SK-N-SH (cell line): Measurements from ENCODE around the gene TRIM6. TPM values are rescaled to one million over a fixed set of nuclear protein-coding genes. Genes with fewer than 3 reads are reported as not detected.

Experiments used
- CTCF ChIA-PET: fragments of 300-600, 350-600 bp; formaldehyde crosslinking; extraction: SDS; loops from one replicate; lab custom pipeline; 2021; lab: Yijun Ruan, JAX
- POLR2A ChIA-PET: fragments of 350-600 bp; sonication (Branson Sonifier 250); formaldehyde crosslinking; extraction: SDS; loops from one replicate; lab custom pipeline; 2020; ENCODE audit warnings: antibody characterized with exemption, inconsistent platforms; lab: Yijun Ruan, JAX
- DNase-seq: peaks from one replicate; pipeline ENCODE4 v3.0.0; 2012
- H2AFZ ChIP-seq: fragments of 200-600 bp; sonication (generic); 2 replicates; pipeline ENCODE4 v1.8.1; 2016; ENCODE audit warnings: antibody characterized with exemption, mild to moderate bottlenecking, low read depth
- H3F3A ChIP-seq: fragments of 200-600 bp; sonication (generic); replicated peaks from 2 replicates; pipeline ENCODE3; 2016; ENCODE audit warnings: antibody characterized with exemption, mild to moderate bottlenecking; ENCODE audit not compliant: insufficient read depth
- H3K27ac ChIP-seq, 2 experiments: fragments of 200-500 bp in 1 of 2; fragments of 200-600 bp in 1 of 2; sonication (Bioruptor generic) in 1 of 2; sonication (generic), shearing (Covaris generic) in 1 of 2; 2 replicates each; pipeline versions ENCODE4 v1.5.1 to v1.6.1; 2014 to 2016; ENCODE audit warnings: low read depth in 2 of 2, inconsistent platforms in 1 of 2, low read length in 1 of 2, mild to moderate bottlenecking in 1 of 2, mixed read lengths in 1 of 2
- H3K27me3 ChIP-seq: fragments of 200-600 bp; sonication (generic), shearing (Covaris generic); 2 replicates; pipeline ENCODE4 v1.6.1; 2016; ENCODE audit warnings: mixed run types; ENCODE audit not compliant: insufficient read depth
- H3K36me3 ChIP-seq, 2 experiments: fragments of 200-500 bp in 1 of 2; fragments of 200-600 bp in 1 of 2; sonication (Bioruptor generic) in 1 of 2; sonication (generic) in 1 of 2; replicated peaks in 1 of 2; 2 replicates each; pipeline versions ENCODE3 to v1.5.1; 2014 to 2016; ENCODE audit warnings: low read length in 1 of 2, mild to moderate bottlenecking in 1 of 2; ENCODE audit not compliant: insufficient read depth in 2 of 2, control insufficient read depth in 1 of 2
- H3K4me1 ChIP-seq, 2 experiments: fragments of 200-500 bp in 1 of 2; fragments of 200-600 bp in 1 of 2; sonication (Bioruptor generic) in 1 of 2; sonication (generic), shearing (Covaris generic) in 1 of 2; 2 replicates each; pipeline versions ENCODE4 v1.5.1 to v1.6.1; 2014 to 2016; ENCODE audit warnings: low read depth in 1 of 2, low read length in 1 of 2, mixed run types in 1 of 2; ENCODE audit not compliant: insufficient read depth in 2 of 2, control insufficient read depth in 1 of 2
- H3K4me2 ChIP-seq: fragments of 200-600 bp; sonication (generic), shearing (Covaris generic); 2 replicates; pipeline ENCODE4 v1.6.1; 2017; ENCODE audit warnings: mixed run types
- H3K4me3 ChIP-seq, 2 experiments: fragments of 200-500 bp in 1 of 2; fragments of 200-600 bp in 1 of 2; sonication (Bioruptor generic) in 1 of 2; sonication (generic), shearing (Covaris generic) in 1 of 2; 2 replicates each; pipeline versions ENCODE4 v1.5.1 to v1.8.1; 2014 to 2016; ENCODE audit warnings: low read depth in 2 of 2, inconsistent platforms in 1 of 2, low read length in 1 of 2, mild to moderate bottlenecking in 1 of 2, mixed read lengths in 1 of 2, moderate library complexity in 1 of 2
- H3K79me2 ChIP-seq: fragments of 200-600 bp; sonication (generic); 2 replicates; pipeline ENCODE4 v1.8.1; 2017; ENCODE audit warnings: mild to moderate bottlenecking; ENCODE audit not compliant: insufficient read depth
- H3K9ac ChIP-seq: fragments of 200-600 bp; sonication (generic); 2 replicates; pipeline ENCODE4 v1.6.1; 2017; ENCODE audit warnings: mixed run types
- H3K9me2 ChIP-seq: fragments of 200-600 bp; sonication (generic); 2 replicates; pipeline ENCODE4 v1.6.1; 2017; ENCODE audit warnings: mixed run types
- H3K9me3 ChIP-seq: fragments of 200-600 bp; sonication (generic); 2 replicates; pipeline ENCODE4 v1.6.1; 2017; ENCODE audit warnings: mixed run types, mild to moderate bottlenecking, moderate library complexity
- H4K20me1 ChIP-seq: fragments of 200-600 bp; sonication (generic); 2 replicates; pipeline ENCODE4 v1.6.1; 2017; ENCODE audit warnings: mild to moderate bottlenecking, mixed run types; ENCODE audit not compliant: insufficient read depth
- ELF1 ChIP-seq: IDR thresholded peaks from 2 replicates; pipeline ENCODE4 v1.4.0; 2012
- EP300 ChIP-seq, 2 experiments: IDR thresholded peaks; 2 replicates each; pipeline versions ENCODE4 v1.4.0 to v1.6.1; 2012; ENCODE audit warnings: borderline replicate concordance in 1 of 2, low read depth in 1 of 2, low read length in 1 of 2
- FOSL2 ChIP-seq: IDR thresholded peaks from 2 replicates; pipeline ENCODE4 v1.4.0; 2012; ENCODE audit warnings: low read depth, mild to moderate bottlenecking, moderate library complexity, borderline replicate concordance
- FOXJ3 ChIP-seq: sonication (generic); formaldehyde crosslinking; IDR thresholded peaks from 2 replicates; pipeline ENCODE4 v1.5.1; 2020; ENCODE audit warnings: mild to moderate bottlenecking, missing genetic modification reagents
- FOXM1 ChIP-seq: IDR thresholded peaks from 2 replicates; pipeline ENCODE4 v1.4.0; 2012; ENCODE audit warnings: low read depth, mild to moderate bottlenecking
- GABPA ChIP-seq: IDR thresholded peaks from 2 replicates; pipeline ENCODE4 v1.4.0; 2012; ENCODE audit warnings: low read depth, mild to moderate bottlenecking
- MXI1 ChIP-seq: IDR thresholded peaks from 2 replicates; pipeline ENCODE4 v1.6.1; 2012; ENCODE audit warnings: mild to moderate bottlenecking, low read depth, low read length, improper control_type of control experiment
- POLR2AphosphoS5 ChIP-seq: IDR thresholded peaks from 2 replicates; pipeline ENCODE4 v1.6.1; 2012; ENCODE audit warnings: low read depth, low read length
- RAD21 ChIP-seq: IDR thresholded peaks from 2 replicates; pipeline ENCODE4 v1.6.1; 2012; ENCODE audit warnings: mild to moderate bottlenecking, low read length
- RCOR1 ChIP-seq: fragments of 150-350 bp; IDR thresholded peaks from 2 replicates; pipeline ENCODE4 v1.6.1; 2017; ENCODE audit warnings: antibody characterized with exemption, low read length
- RFX5 ChIP-seq: IDR thresholded peaks from 2 replicates; pipeline ENCODE4 v1.6.1; 2012; ENCODE audit warnings: mild to moderate bottlenecking, improper control_type of control experiment, low read length
- RXRA ChIP-seq: IDR thresholded peaks from 2 replicates; pipeline ENCODE4 v1.4.0; 2012; ENCODE audit warnings: low read depth, mild to moderate bottlenecking, borderline replicate concordance
- SIN3A ChIP-seq: IDR thresholded peaks from 2 replicates; pipeline ENCODE4 v1.6.1; 2012; ENCODE audit warnings: low read depth, mild to moderate bottlenecking, low read length, moderate library complexity, borderline replicate concordance
- SMC3 ChIP-seq: IDR thresholded peaks from 2 replicates; pipeline ENCODE4 v1.6.1; 2012; ENCODE audit warnings: low read depth, low read length, improper control_type of control experiment
- TEAD4 ChIP-seq: IDR thresholded peaks from 2 replicates; pipeline ENCODE4 v1.4.0; 2012; ENCODE audit warnings: mild to moderate bottlenecking, borderline replicate concordance; ENCODE audit not compliant: insufficient read depth
- USF2 ChIP-seq: fragments of 150-350 bp; IDR thresholded peaks from 2 replicates; pipeline ENCODE4 v1.6.1; 2017; ENCODE audit warnings: antibody characterized with exemption, low read length, low read depth, borderline replicate concordance
- YY1 ChIP-seq: IDR thresholded peaks from 2 replicates; pipeline ENCODE4 v1.4.0; 2012; ENCODE audit warnings: low read depth, mild to moderate bottlenecking
- WGBS: methylation state at CpG from one replicate; pipeline ENCODE4 v1.1.6; 2017; ENCODE audit warnings: low lambda C conversion rate; 5-methylcytosine and 5-hydroxymethylcytosine counted together
- polyA plus RNA-seq, 3 experiments: library from polyadenylated mRNA; depleted of rRNA; stranded (reverse); fragments of >200 nt; gene quantifications; 2 replicates each; pipeline ENCODE4 v1.2.3, GENCODE V29; 2012
- TF ChIP-seq, protein P1 (sequence below): fragments of 150-350 bp; IDR thresholded peaks from 2 replicates; pipeline ENCODE4 v1.6.1; 2016; ENCODE audit warnings: mild to moderate bottlenecking, low read depth, low read length
- TF ChIP-seq, protein P2 (sequence below): IDR thresholded peaks from 2 replicates; pipeline ENCODE4 v1.4.0; 2012; ENCODE audit warnings: low read depth, borderline replicate concordance

Gene TRIM6
- polyA plus RNA-seq, 1 of the 3 experiments (the other 2 are of a cell fraction) = 0.46 TPM

DNA sequence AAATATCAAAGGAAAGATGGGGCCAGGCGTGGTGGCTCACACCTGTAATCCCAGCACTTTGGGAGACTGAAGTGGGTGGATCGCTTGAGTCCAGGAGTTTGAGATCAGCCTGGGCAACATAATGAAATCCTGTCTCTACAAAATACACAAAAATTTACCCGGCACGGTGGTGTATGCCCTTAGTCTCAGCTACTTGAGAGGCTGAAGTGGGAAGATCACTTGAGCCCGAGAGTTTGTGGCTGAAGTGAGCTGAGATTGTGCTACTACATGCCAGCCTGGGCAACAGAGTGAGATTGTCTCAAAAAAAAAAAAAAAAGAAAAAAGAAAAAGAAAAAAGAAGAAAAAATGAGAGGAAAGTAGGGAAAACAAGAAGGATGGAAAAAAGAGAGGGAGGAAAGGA is 3.8 kb upstream of the TRIM6 start (continued):
- TF ChIP-seq MXI1 = no peak
- TF ChIP-seq SIN3A = no peak

- H3K4me3 ChIP-seq = no peak overlapping the region
These were observed 3.3 kb upstream of the TRIM6 start for GRCh38 chr11:5593146-5593545.

GRCh38 chr11:5597953-5598352 is 1.5 kb downstream of the TRIM6 start:
- no peaks in the 10 kb centered on the region for H3K36me3 ChIP-seq
- H3K27me3 ChIP-seq = peaks cover 38% of the 10 kb centered on the region; the same call in 1 of the 2 replicates
- H3K79me2 ChIP-seq = no peaks in the 10 kb centered on the region
- no peaks in the 10 kb centered on the region for H3K9me2 ChIP-seq
- H3K9ac ChIP-seq = no peak overlapping the region
- H3K4me2 ChIP-seq = no peak overlapping the region
- H4K20me1 ChIP-seq = no peaks in the 10 kb centered on the region
- TF ChIP-seq FOXM1 (no peak), EP300 (IDR thresholded peaks at IDR 0.05; ENCODE audit: borderline replicate concordance in 1 of 2, low read depth in 1 of 2, low read length in 1 of 2) (no peak), SIN3A (no peak), YY1 (no peak), RAD21 (no peak), GABPA (no peak), RFX5 (no peak), FOXJ3 (no peak), POLR2AphosphoS5 (no peak), TEAD4 (no peak), SMC3 (no peak), RXRA (no peak), FOSL2 (no peak), RCOR1 (no peak), USF2 (no peak)
- TF ChIP-seq, protein P1, sequence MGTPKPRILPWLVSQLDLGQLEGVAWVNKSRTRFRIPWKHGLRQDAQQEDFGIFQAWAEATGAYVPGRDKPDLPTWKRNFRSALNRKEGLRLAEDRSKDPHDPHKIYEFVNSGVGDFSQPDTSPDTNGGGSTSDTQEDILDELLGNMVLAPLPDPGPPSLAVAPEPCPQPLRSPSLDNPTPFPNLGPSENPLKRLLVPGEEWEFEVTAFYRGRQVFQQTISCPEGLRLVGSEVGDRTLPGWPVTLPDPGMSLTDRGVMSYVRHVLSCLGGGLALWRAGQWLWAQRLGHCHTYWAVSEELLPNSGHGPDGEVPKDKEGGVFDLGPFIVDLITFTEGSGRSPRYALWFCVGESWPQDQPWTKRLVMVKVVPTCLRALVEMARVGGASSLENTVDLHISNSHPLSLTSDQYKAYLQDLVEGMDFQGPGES = no peak
- TF ChIP-seq, protein P2, sequence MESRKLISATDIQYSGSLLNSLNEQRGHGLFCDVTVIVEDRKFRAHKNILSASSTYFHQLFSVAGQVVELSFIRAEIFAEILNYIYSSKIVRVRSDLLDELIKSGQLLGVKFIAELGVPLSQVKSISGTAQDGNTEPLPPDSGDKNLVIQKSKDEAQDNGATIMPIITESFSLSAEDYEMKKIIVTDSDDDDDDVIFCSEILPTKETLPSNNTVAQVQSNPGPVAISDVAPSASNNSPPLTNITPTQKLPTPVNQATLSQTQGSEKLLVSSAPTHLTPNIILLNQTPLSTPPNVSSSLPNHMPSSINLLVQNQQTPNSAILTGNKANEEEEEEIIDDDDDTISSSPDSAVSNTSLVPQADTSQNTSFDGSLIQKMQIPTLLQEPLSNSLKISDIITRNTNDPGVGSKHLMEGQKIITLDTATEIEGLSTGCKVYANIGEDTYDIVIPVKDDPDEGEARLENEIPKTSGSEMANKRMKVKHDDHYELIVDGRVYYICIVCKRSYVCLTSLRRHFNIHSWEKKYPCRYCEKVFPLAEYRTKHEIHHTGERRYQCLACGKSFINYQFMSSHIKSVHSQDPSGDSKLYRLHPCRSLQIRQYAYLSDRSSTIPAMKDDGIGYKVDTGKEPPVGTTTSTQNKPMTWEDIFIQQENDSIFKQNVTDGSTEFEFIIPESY = no peak
- 11% methylated on average over 3 of the region's 3 CpGs for WGBS
- no peak overlapping the region for H2AFZ ChIP-seq
- ChIA-PET CTCF (interaction anchor here (0.9 to 1.6 kb wide), 2 partner anchors 293 to 756 kb away, joined by 3 read pairs; no protein-coding TSS in a partner anchor), POLR2A (no interaction called here)
- H3K9me3 ChIP-seq = no peaks in the 10 kb centered on the region
- no peak for DNase-seq
- no peak overlapping the region for H3K4me3 ChIP-seq
- no peaks in the 10 kb centered on the region for H3K4me1 ChIP-seq
- no peak overlapping the region for H3K27ac ChIP-seq
- peaks cover 8% of the 10 kb centered on the region for H3F3A ChIP-seq

More at GRCh38 chr11:5593146-5593545, 3.3 kb upstream of the TRIM6 start:
- 12% methylated on average over 1 of the region's 1 CpG for WGBS
- H3K27me3 ChIP-seq = peaks cover 29% of the 10 kb centered on the region
- H3K9ac ChIP-seq = no peak overlapping the region
- no peak for TF ChIP-seq RXRA
- TF ChIP-seq ELF1 = no peak
- TF ChIP-seq SMC3 = no peak
- H3F3A ChIP-seq = no peaks in the 10 kb centered on the region
- no peaks in the 10 kb centered on the region for H4K20me1 ChIP-seq
- no peaks in the 10 kb centered on the region for H3K9me2 ChIP-seq
- no peak overlapping the region for H3K27ac ChIP-seq
- H3K4me1 ChIP-seq = no peaks in the 10 kb centered on the region
- ChIA-PET POLR2A (no interaction called here), CTCF (no interaction called here)
- H2AFZ ChIP-seq = no peak overlapping the region
- H3K4me2 ChIP-seq = no peak overlapping the region
- no peaks in the 10 kb centered on the region for H3K9me3 ChIP-seq
- DNase-seq = no peak
- no peaks in the 10 kb centered on the region for H3K79me2 ChIP-seq
- no peaks in the 10 kb centered on the region for H3K36me3 ChIP-seq
